Bronchial smooth muscle cell (primary cell): Measurements from ENCODE around the gene ALOXE3. TPM values are rescaled to one million over a fixed set of nuclear protein-coding genes. Genes with fewer than 3 reads are reported as not detected.

ENCODE experiments used
- total RNA-seq: library from RNA; depleted of rRNA; stranded (reverse); fragments of >200 nt; gene quantifications from 2 replicates; pipeline ENCODE4 v1.2.1, GENCODE V29; 2014

The ALOXE3 gene
- total RNA-seq = under 0.01 TPM in 1 of 2 replicates, not detected in the other

DNA sequence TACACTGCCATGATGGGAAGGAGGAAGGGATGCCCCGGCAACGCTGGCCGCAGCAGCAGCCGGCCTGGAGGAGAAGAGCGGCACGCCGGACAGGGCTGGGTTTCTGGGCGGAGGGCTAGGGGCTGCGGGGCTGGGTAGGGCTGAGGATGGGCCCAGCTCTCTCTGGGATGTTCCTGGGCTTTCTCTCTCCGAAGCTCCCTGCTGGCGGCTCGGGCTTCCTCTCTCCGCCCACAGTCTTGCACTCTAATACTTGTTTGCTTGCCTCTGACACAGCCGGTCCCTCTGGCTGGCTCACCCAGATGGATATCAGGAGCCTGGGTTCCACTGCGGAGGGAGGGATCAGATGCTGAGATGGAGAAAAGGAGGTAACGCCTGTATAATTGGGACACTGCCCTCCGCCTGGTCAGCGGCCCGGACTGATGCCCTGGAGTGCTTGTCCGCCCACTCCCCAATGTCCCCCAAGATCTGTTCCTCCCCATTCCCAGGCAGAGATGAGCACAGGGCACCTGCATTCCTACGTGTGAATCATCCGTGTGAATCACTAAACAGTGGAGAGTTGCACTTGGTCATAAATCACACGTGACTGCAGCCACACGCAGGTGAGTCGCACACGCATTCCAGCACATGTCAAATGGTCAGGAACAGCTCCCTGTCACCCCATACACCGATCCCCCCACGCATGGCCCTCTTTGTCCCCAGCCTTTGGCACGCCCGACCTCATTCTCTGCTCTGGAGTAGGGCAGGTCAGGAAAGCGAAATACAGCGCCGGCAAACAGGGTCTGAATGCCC, at the start of gene ALOXE3:
Gene ALOXE3 (minus strand): TSS at position 535 of the 789 bp plus-strand sequence. CDS start 524 bp downstream, at position 11.

DNA sequence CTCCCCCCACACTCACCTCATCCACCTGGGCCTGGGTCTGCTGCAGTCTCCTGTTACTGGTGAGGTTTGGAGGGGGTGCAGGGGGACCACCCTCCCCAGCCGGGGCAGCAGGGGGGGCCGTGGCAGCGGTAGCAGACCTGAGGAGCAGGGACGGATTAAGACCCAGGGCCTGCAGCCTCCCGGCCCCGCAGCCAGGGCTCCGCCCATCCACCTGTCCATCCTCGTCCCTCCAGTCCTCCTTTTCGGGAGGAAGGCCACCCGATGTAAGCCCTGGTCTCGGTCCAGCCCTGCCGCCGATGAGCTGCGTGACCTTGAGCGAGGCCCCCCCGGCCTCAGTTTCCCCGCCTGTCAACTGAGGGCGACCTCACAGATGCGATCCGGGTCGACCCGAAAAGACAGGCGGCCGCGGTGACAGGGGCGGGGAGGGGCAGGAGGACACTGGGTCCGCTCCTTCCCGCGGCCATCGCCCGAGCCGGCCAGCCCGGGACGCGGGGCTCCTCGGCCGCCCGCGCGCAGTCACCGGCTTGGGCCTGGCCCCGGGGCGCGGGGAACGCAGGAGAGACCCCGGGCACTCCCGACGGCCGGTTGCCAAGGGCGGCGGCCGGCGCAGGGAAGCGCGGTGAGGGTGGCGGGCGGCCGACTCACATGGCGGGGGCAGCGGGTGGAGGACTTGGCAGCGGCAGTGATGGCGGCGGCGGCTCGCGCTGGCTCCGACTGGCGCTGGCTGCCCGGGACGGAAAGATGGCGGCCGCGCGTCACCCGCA, 44.1 kb upstream of the ALOXE3 start, which contains the start of gene VAMP2:
Gene VAMP2 (minus strand): TSS at position 716 of the 764 bp plus-strand sequence. CDS start 69 bp downstream, at position 647.

GRCh38 chr17:8152112-8152775, 33.9 kb upstream of the ALOXE3 start, which contains the start of gene PER1:
Gene PER1 (minus strand): TSS chr17:8152404. CDS start chr17:8150706, 1,698 bp downstream.

GRCh38 chr17:8123695-8124349, 5.5 kb upstream of the ALOXE3 start, which contains the start of gene HES7:
Gene HES7 (minus strand): TSS chr17:8124106. CDS start chr17:8124084, 22 bp downstream.

GRCh38 chr17:8087075-8087951, 31.0 kb downstream of the ALOXE3 start, which contains the start of gene ALOX12B:
Gene ALOX12B (minus strand): TSS chr17:8087716. CDS start chr17:8087442, 274 bp downstream.

Other genes starting within 250 kb of the ALOXE3 start
- 229 and 439 TPM in 2 replicates for gene CHD3, start 229.7 kb downstream of the ALOXE3 start, total RNA-seq
- gene RNF227, start 202.2 kb downstream of the ALOXE3 start, total RNA-seq = 1.7 and 2.0 TPM in 2 replicates
- gene KCNAB3, start 188.7 kb downstream of the ALOXE3 start, total RNA-seq = 0.26 and 0.47 TPM in 2 replicates
- 62.2 and 66.2 TPM in 2 replicates for gene TRAPPC1, start 186.6 kb downstream of the ALOXE3 start, total RNA-seq
- gene CNTROB, start 186.3 kb downstream of the ALOXE3 start, total RNA-seq = 17.0 and 21.2 TPM in 2 replicates
- gene GUCY2D, start 115.9 kb downstream of the ALOXE3 start, total RNA-seq = under 0.01 and 0.09 TPM in 2 replicates
- not detected in 2 replicates for gene ALOX15B, start 79.5 kb downstream of the ALOXE3 start, total RNA-seq
- gene ALOX12B, start 30.8 kb downstream of the ALOXE3 start, total RNA-seq = not detected in 2 replicates
- gene HES7, start 5.6 kb upstream of the ALOXE3 start, total RNA-seq = not detected in 2 replicates
- 3.0 and 3.4 TPM in 2 replicates for gene PER1, start 33.9 kb upstream of the ALOXE3 start, total RNA-seq
- 3.2 and 3.5 TPM in 2 replicates for gene VAMP2, start 44.4 kb upstream of the ALOXE3 start, total RNA-seq
- 18.9 and 33.4 TPM in 2 replicates for gene TMEM107, start 57.9 kb upstream of the ALOXE3 start, total RNA-seq
- gene BORCS6, start 71.7 kb upstream of the ALOXE3 start, total RNA-seq = 5.3 and 6.8 TPM in 2 replicates
- gene AURKB, start 92.1 kb upstream of the ALOXE3 start, total RNA-seq = 0.52 and 3.9 TPM in 2 replicates
- 2.0 and 2.8 TPM in 2 replicates for gene CTC1, start 129.5 kb upstream of the ALOXE3 start, total RNA-seq
- 7.1 and 8.8 TPM in 2 replicates for gene PFAS, start 130.8 kb upstream of the ALOXE3 start, total RNA-seq
- 7.6 and 9.9 TPM in 2 replicates for gene RANGRF, start 170.2 kb upstream of the ALOXE3 start, total RNA-seq
- 1.3 and 1.6 TPM in 2 replicates for gene SLC25A35, start 176.9 kb upstream of the ALOXE3 start, total RNA-seq
- gene ARHGEF15, start 191.7 kb upstream of the ALOXE3 start, total RNA-seq = 0.09 TPM in 1 of 2 replicates, not detected in the other
- not detected in 2 replicates for gene ODF4, start 221.3 kb upstream of the ALOXE3 start, total RNA-seq